Gastroesophageal sphincter (tissue), 3 donors: Measurements from ENCODE around the gene AUTS2.

Experiments
- CTCF ChIP-seq, 4 experiments: fragments of 200-600 bp in 2 of 4; fragments of 450-650 bp in 2 of 4; sonication (generic) in 1 of 4; IDR thresholded peaks; one replicate each; pipeline ENCODE4 v1.5.1; 2017 to 2019; ENCODE audit warnings: antibody characterized with exemption in 4 of 4, mild to moderate bottlenecking in 2 of 4, moderate library complexity in 2 of 4
- EP300 ChIP-seq: sonication (generic); formaldehyde crosslinking; IDR thresholded peaks from one replicate; pipeline ENCODE4 v1.6.1; 2017; ENCODE audit warnings: antibody characterized with exemption, mild to moderate bottlenecking
- POLR2A ChIP-seq, 2 donors: fragments of 450-650 bp; IDR thresholded peaks; one replicate each; pipeline ENCODE4 v1.6.1; 2017; ENCODE audit warnings: antibody characterized with exemption in 2 of 2, mild to moderate bottlenecking in 2 of 2, moderate library complexity in 1 of 2
- POLR2AphosphoS5 ChIP-seq: sonication (generic); formaldehyde crosslinking; IDR thresholded peaks from one replicate; pipeline ENCODE4 v1.6.1; 2017; ENCODE audit warnings: antibody characterized with exemption

GRCh38 chr7:69603937-69604494 lies 5.7 kb downstream of the AUTS2 start:
- TF ChIP-seq POLR2A (IDR thresholded peaks at IDR 0.05) (no peak), EP300 (no peak), CTCF (IDR thresholded peaks at IDR 0.05) (no peak), POLR2AphosphoS5 (no peak)
